NCI-H510A treated with DMSO at 0.1 percent for 48 hours (cell line): ENCODE results near the gene LAMTOR2.
A peak's percentile ranks its signal among the peaks of the same experiment; 100 is the strongest.

Source experiments
- DNase-seq: peaks from one replicate; lab custom pipeline; 2025; lab: John Stamatoyannopoulos, UW

LAMTOR2 gene

GRCh38 chr1:156099282-156099681 lies 44.7 kb downstream of the LAMTOR2 start:
- DNase-seq, result no peak

DNA sequence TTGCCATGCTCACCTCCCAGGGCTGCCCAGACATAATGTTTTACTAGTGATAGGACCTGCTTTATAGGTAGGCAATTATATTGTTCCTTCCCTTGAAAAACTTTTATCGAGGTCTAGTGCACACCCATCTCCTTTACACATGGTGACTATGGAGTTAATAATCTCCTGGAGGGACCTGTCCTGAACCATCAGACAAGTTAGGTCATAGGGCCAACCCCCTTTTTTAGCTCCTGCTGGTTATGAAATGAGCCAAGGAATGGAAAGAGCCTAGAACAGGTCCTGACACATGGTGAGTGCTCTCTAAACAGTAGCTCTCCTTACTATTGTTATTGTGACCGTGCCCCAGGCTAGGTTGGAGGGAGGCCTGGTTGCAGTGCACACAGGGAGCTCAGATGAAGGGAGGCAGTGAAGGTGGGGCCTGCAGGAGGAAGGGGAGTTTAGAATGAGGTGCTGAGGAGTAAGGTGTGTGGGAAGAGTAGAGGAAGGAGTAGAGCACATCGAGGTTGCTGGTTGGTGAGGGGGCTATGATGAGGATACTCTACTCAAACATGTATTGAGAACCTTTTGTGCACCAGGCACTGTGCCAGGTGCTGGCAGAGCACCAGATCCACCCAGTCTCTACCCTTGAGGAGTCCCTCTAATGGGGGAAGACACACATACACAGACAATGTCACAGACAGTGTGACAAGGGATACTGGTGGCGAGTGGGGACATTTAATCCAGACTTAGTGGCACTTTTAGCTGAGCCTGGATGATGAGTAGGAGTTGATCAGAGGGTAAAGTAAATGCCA lies 45.8 kb downstream of the LAMTOR2 start:
- no peak for DNase-seq

DNA sequence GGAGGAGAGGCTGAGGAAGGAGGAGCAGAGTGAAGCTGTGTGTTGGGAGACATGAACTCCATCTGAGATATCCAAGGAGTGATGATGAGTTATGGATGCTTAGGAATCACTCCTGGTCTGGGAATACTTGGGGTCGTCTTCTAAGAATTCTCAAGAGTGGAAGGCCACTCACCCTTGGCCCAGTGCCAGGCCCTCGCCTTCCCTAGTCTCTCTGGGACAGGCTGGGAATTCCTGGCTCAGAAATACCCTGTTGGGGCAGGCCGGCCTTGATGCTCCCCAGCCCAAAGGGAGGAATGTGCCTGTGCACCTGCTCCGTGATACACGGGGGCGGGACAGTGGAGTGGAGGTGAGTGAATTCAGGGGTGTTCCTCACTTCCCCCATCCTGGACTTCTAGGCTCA lies 47.3 kb downstream of the LAMTOR2 start:
- no peak for DNase-seq

GRCh38 chr1:156102633-156103511 lies 48.3 kb downstream of the LAMTOR2 start:
- DNase-seq, result no peak

- DNase-seq, result no peak
These were observed 49.0 kb downstream of the LAMTOR2 start for GRCh38 chr1:156103521-156103947.

- peak; percentile 93 for DNase-seq
These were observed 49.7 kb downstream of the LAMTOR2 start for GRCh38 chr1:156104065-156104810.

- no peak for DNase-seq
These were observed 50.6 kb downstream of the LAMTOR2 start for GRCh38 chr1:156104861-156105832.

DNA sequence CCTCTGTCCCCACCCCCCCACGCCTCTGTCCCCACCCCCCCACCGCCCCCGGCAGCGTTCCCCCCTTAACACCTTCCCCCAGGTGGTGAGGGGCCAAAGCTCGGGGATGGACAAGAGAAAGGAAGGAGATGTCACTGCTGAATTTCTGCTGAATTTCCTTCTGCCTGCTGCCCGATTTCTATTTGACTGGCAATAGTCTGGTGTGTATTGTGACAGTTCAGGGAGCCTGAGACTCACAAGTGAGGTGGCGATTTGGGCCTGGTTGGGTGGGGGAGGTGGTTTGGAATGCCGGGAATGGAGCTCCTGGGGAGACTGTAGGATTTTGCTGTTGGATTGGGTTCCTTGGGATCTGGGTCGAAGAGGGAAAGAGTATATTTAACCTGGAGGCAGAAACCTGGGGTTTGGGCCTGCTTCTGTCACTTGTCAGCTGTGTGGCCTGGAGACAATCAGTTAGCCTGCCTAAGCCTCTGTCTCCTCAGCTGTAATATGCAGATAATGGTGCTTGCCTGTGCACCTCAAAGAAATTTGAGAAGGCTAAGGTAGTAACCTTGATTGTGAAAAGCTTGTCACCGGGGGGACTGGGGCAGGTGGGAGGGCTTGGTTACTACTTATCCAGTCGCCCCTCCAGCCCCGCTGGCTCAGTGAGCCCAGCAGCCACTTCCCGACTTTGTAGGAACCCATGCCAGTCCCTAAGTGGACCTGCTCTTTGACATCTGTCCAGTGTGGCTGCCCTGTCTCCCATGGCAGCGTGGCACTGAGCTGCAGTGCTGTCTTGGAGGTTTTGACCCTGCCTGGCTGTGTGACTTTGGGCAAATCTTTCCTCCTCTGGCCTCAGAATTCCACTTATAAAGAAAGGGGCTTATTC lies 52.3 kb downstream of the LAMTOR2 start:
- DNase-seq, result peak; percentile 83

DNA sequence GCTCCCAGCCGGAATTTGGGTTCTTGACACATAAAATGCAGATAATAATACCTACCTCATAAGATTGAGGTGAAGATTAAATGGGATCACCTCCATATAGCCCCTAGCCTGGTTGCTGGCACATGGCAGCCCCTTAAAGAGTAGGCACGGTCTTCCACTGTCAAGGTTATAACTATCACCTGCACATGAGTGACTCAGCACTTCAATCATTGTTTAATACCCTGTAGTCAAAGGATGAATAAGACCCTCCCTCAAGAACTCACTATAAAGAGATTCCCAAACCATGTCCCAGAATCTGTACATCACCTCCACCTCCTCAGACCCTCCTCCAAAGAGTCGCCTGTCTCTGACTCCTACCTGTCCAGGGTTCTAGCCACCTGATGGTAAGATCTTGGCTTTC lies 53.5 kb downstream of the LAMTOR2 start:
- DNase-seq, result no peak
